Measurements from ENCODE around the gene C1orf216.

DNA sequence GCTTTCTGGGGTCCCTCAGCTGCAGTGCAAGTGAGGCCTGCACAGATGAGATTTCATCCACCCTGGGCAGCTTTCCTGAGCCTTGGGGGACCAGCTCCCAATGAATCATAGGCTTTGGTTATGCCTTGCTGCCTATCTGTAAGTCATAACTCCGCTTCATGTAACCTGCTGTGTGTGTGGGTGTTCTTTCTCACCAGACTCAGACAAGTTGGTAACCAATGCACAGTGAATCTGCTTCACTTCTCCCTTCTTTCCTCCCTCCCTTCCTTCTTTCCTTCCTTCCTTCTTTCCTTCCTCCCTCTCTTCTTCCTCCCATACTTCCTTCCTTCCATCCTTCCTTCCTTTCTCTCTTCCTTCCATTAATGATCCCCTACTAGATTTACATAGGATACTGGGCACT, 42.9 kb downstream of the C1orf216 start:
- TF ChIP-seq, protein P1, sequence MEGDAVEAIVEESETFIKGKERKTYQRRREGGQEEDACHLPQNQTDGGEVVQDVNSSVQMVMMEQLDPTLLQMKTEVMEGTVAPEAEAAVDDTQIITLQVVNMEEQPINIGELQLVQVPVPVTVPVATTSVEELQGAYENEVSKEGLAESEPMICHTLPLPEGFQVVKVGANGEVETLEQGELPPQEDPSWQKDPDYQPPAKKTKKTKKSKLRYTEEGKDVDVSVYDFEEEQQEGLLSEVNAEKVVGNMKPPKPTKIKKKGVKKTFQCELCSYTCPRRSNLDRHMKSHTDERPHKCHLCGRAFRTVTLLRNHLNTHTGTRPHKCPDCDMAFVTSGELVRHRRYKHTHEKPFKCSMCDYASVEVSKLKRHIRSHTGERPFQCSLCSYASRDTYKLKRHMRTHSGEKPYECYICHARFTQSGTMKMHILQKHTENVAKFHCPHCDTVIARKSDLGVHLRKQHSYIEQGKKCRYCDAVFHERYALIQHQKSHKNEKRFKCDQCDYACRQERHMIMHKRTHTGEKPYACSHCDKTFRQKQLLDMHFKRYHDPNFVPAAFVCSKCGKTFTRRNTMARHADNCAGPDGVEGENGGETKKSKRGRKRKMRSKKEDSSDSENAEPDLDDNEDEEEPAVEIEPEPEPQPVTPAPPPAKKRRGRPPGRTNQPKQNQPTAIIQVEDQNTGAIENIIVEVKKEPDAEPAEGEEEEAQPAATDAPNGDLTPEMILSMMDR (IDR thresholded peaks at IDR 0.05 in 8 of 11, conservative IDR thresholded peaks at IDR 0.05 in 3 of 11), result no peak
- TF ChIP-seq POLR2AphosphoS5 (IDR thresholded peaks at IDR 0.05), result no peak
- no peak for TF ChIP-seq POLR2A (IDR thresholded peaks at IDR 0.05)
